HAP-1 (cell line): ENCODE results near the gene NAGLU.

Experiments used
- DNase-seq, 2 experiments: peaks; one replicate each; pipeline ENCODE4 v3.0.0-alpha.2; 2016 to 2020; ENCODE audit warnings: low spot score in 2 of 2
- H3K27me3 ChIP-seq: fragments of 250-450 bp; sonication (Bioruptor Pico); 2 replicates; pipeline ENCODE4 v1.5.1; 2020; ENCODE audit warnings: low read depth, mild to moderate bottlenecking, moderate library complexity
- H3K36me3 ChIP-seq: fragments of 250-450 bp; sonication (Bioruptor Pico); replicated peaks from 2 replicates; pipeline ENCODE4 v1.5.1; 2020; ENCODE audit warnings: mild to moderate bottlenecking
- H3K4me1 ChIP-seq: fragments of 250-450 bp; sonication (Bioruptor Pico); 2 replicates; pipeline ENCODE4 v1.5.1; 2020; ENCODE audit warnings: mild to moderate bottlenecking
- H3K4me3 ChIP-seq: fragments of 250-450 bp; sonication (Bioruptor Pico); 2 replicates; pipeline ENCODE4 v1.5.1; 2020; ENCODE audit warnings: mild to moderate bottlenecking, moderate library complexity
- H3K9me3 ChIP-seq: fragments of 250-450 bp; sonication (Bioruptor Pico); 2 replicates; pipeline ENCODE4 v1.5.1; 2020; ENCODE audit warnings: mild to moderate bottlenecking, moderate library complexity
- in situ Hi-C: fragments of 300-500 bp; cut with MboI; formaldehyde crosslinking; loops from 3 replicates; pipeline ENCODE4 v1.14.3; 2020; ENCODE audit warnings: low sequenced_read_pairs, inconsistent platforms, mixed read lengths

NAGLU gene

DNA sequence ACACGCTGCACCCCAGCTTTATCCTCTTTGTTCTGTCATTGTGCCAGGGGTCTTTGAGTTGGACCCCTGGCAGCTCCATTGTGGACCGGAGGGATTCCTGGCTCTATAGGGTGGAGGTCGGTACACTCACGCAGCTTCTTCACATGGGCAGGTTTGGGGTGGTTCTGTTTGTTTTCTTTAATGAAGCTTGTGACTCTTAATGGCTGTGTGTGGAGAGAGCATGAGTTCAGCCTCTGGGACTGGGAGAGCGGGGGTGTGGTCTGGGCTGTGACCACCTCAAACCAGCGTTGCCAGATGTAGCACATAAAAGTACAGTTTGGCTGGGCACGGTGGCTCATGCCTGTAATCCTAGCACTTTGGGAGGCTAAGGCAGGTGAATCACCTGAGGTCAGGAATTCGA lies 21.2 kb upstream of the NAGLU start:
- no peaks in the 10 kb centered on the region for H3K9me3 ChIP-seq
- no peak overlapping the region for H3K4me3 ChIP-seq
- no peak for DNase-seq
- in situ Hi-C loops, result no loop called here
- H3K4me1 ChIP-seq, result peaks cover 9% of the 10 kb centered on the region
- no peaks in the 10 kb centered on the region for H3K27me3 ChIP-seq
- H3K36me3 ChIP-seq, result peaks cover 8% of the 10 kb centered on the region

DNA sequence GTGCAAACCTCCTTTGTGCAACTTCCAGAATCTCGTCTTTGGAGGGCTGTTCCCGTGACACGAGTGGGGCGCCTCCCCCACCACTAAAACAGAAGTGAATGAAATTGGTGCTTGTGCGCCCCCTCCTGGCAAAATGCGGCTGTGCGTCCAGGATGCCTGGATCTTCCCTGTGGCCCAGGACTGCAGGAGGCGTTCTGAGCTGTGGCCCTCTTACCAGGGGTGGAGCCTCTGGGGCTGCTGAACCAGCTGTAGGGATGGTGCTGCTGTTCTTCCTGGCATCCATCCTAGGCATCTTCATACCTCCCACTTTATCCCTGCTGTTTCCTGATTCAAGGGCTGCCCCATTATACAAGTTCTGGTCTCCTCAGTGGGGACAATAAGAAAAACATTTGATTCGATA lies 18.5 kb upstream of the NAGLU start:
- in situ Hi-C loops, result no loop called here
- H3K9me3 ChIP-seq, result no peaks in the 10 kb centered on the region
- peak; percentile 53 to 86 for DNase-seq

DNA sequence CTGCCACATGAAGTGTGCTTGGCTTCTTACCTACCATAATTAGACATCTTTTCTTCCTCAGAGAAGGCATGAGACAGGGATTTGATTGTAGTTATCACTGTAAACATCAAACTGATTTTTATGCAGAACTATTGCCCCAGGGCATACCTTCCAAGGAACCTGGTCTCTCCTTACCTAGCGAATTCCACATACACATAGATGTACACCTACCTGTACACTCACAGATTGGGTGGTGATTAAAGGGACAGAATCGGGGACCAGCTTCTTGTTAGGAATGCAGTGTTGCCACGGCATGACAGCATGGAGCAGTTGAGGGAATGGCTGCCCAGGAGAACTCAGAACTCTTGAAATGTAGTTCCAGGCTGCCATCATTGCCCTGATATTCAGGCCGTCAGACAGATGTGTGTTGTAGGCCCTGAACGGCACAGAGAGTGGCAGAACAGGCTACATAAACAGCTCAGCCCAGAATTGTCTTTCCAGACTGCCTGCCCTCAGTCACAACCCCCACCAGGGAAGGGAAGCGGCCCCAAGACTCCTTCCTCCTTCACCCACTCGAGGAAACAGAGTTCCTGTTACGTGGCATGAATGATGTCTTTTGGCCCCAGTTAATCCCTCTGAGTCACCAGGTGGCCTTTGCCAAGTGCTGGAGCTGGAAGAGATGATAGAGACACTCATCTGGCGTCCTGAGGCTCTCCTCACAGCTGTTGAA lies 17.8 kb upstream of the NAGLU start:
- Histone ChIP-seq H3K4me3 (no peak overlapping the region), H3K36me3 (peaks cover 15% of the 10 kb centered on the region), H3K27me3 (no peaks in the 10 kb centered on the region), H3K4me1 (peaks cover 15% of the 10 kb centered on the region), H3K9me3 (no peaks in the 10 kb centered on the region)
- no peak for DNase-seq
- in situ Hi-C loops, result no loop called here

More for the DNA sequence above, 18.5 kb upstream of the NAGLU start:
- Histone ChIP-seq H3K4me3 (no peak overlapping the region), H3K27me3 (no peaks in the 10 kb centered on the region), H3K36me3 (peaks cover 14% of the 10 kb centered on the region), H3K4me1 (peaks cover 15% of the 10 kb centered on the region)

DNA sequence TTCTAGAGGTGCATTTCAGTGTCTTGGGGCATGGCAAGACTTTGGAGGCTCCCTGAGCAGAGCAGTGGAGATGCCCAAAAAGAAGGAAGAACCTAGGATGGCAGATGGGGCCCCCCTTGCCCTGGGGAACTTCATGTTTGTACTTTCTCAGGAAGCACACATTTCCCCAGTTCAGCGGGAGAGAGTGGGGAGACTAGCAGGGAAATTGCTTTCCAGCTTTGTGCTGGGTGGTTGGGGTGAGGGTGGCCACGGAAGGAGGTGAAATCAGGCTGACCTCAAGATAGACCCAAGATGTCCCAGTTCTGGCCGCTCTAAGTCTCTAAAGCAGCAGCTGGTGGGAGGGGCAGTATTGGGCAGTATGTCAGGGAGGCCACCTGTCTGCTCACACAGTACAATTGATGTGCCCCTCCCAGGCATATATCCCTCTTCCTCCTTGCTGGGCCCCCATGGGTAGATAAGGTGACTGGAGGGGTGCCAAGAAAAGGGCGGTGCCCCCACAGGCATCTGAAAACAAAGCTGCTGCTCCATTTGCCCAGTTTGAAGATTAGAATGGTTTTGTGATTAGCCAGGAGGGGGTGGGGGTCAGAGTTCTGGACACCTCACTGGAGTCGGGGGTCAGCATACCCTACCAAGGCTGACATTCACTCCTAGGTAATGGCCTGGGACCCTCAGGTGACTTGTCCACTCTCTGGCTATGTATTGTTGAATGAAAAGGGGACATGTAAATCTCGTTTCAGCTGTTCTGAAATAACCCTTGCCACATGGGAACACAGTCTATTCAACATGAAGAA lies 17.1 kb upstream of the NAGLU start:
- peaks cover 15% of the 10 kb centered on the region for H3K4me1 ChIP-seq
- H3K4me3 ChIP-seq, result no peak overlapping the region
- H3K9me3 ChIP-seq, result no peaks in the 10 kb centered on the region
- in situ Hi-C loops, result no loop called here
- H3K27me3 ChIP-seq, result no peaks in the 10 kb centered on the region
- H3K36me3 ChIP-seq, result peaks cover 18% of the 10 kb centered on the region
- peak in 1 of 2 experiments; percentile 15 for DNase-seq

DNA sequence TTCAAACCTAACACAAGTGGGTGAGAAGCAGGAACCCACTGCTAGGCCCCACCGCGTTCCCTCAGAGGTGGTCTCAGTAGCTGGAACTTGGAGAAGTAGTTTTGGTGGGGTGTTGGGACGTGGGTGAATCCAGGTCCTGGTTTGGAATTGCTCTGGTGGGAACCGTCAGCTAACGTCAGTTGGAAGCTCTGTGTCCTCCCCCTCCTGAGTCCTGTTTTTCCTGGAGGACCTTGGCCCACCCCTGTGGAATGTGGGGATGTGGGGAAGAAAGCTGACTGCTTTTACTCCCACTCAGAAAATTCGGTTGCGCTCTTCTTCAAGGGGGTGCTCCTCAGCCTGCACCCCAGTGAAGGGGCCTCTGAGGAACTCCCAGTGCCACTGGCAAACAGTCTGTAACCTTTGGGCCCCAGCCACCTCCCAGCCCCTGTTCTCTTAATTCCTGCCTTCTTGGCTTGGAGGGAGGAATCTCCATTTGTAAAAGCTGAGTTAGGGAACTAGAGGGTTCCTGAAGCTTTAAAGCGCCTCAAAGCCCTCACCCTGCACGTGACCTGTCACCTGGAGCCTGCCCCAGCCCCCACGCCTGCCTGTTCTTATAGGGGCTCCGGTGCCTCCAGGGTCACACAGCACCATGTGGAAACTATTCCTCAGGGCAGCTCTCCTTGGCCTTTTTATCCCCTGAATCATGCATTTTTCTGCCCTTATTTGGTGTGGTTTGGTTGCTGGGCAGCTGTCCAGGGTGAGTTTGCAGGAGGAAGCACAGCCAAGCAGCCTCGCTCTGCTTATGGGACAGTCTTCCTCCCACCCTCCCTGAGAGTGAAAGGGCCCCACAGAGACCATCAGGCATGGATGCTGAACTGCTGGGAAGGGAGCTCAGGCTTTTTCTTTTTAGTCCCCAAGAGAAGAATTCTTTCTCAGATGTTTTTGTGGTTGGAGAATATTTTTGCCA lies 16.2 kb upstream of the NAGLU start:
- H3K4me1 ChIP-seq, result peaks cover 17% of the 10 kb centered on the region
- H3K36me3 ChIP-seq, result peaks cover 18% of the 10 kb centered on the region
- no peak overlapping the region for H3K4me3 ChIP-seq
- no peaks in the 10 kb centered on the region for H3K9me3 ChIP-seq
- in situ Hi-C loops, result loop anchor here (10.0 kb wide), 2 partner anchors 95 to 195 kb away; partner anchors contain the start of gene CAVIN1
- DNase-seq, result peak; percentile 47 to 62
- no peaks in the 10 kb centered on the region for H3K27me3 ChIP-seq

DNA sequence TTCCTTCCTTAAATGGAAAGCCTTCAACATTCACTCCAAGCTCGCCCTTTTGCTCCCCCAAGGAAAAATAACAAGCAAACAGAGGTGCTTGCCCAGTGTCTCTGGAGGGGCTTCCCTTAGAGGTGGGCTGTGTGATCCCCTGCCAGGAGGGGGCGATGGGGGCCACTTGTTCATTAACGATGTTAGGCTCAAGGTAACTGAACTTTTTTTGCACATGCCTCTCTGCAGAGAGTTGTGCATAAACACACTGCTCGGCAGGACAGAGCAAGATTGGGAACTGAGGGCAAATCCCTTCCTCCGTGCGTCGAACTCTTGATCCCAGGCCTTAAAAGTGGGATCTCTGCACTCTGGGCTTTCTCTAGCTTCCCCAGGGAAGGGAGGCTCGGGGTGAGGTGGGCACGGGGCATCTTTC lies 15.5 kb upstream of the NAGLU start:
- H3K4me3 ChIP-seq, result no peak overlapping the region
- in situ Hi-C loops, result loop anchor here (10.0 kb wide), 2 partner anchors 96 to 196 kb away; partner anchors contain the start of gene CAVIN1
- peaks cover 17% of the 10 kb centered on the region for H3K4me1 ChIP-seq

DNA sequence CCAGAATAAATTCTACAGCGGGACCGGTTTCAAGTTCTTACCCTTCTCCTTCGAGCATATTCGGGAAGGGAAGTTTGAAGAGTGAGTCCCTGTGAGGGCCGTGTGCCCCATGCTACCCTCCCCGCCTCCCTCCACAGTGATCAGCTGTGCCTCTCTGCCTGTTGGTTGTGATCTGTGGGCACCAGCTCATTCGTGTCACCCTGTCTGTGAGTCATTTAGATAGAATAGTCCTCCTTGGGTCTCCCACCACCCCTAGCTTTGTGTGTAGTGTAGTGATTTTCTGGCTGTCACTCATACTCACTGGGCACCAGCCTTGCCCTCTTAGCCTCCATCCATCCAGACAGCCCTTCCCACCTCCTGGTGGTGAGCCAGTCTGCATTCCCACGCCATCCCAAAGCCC lies 15.0 kb upstream of the NAGLU start:
- Histone ChIP-seq H3K4me1 (peaks cover 17% of the 10 kb centered on the region), H3K4me3 (no peak overlapping the region), H3K9me3 (no peaks in the 10 kb centered on the region), H3K27me3 (no peaks in the 10 kb centered on the region), H3K36me3 (peaks cover 18% of the 10 kb centered on the region)
- in situ Hi-C loops, result loop anchor here (10.0 kb wide), 2 partner anchors 96 to 196 kb away; partner anchors contain the start of gene CAVIN1
- DNase-seq, result no peak

More for the DNA sequence above, 15.5 kb upstream of the NAGLU start:
- DNase-seq, result peak in 1 of 2 experiments; percentile 54
- Histone ChIP-seq H3K36me3 (peaks cover 18% of the 10 kb centered on the region), H3K27me3 (no peaks in the 10 kb centered on the region), H3K9me3 (no peaks in the 10 kb centered on the region)

DNA sequence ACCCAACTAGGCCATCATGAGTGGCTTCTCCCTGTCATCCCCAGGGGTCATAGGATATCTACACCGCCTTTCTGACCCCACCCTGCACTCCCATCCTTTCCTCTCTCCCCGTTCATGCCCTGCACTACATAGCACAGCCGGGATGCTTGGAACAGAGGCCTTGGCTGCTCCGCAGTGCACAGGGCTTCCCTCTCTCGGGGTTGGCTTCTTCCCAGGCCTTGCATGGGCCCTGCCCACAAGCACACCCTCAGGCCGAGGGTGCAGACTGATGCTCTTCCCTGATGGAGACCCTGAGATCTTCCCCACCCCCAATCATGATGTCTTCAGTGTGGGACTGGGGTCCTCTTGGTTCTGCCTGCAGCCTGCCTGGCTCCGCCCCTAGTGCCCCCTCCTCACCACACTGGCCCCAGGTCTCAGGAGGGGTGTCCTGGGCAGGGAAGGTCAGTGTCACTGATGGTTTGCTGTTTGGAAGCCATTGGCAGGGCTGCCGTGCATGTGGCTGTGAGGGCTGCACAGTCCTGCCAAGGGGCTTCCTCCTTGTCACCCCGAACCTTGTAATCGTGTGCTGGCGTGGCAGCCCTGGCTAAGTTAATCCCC lies 14.3 kb upstream of the NAGLU start:
- in situ Hi-C loops, result loop anchor here (10.0 kb wide), 2 partner anchors 97 to 197 kb away; partner anchors contain the start of gene CAVIN1
- Histone ChIP-seq H3K36me3 (peaks cover 18% of the 10 kb centered on the region), H3K4me3 (no peak overlapping the region), H3K9me3 (no peaks in the 10 kb centered on the region), H3K4me1 (peaks cover 17% of the 10 kb centered on the region), H3K27me3 (no peaks in the 10 kb centered on the region)
- no peak for DNase-seq

DNA sequence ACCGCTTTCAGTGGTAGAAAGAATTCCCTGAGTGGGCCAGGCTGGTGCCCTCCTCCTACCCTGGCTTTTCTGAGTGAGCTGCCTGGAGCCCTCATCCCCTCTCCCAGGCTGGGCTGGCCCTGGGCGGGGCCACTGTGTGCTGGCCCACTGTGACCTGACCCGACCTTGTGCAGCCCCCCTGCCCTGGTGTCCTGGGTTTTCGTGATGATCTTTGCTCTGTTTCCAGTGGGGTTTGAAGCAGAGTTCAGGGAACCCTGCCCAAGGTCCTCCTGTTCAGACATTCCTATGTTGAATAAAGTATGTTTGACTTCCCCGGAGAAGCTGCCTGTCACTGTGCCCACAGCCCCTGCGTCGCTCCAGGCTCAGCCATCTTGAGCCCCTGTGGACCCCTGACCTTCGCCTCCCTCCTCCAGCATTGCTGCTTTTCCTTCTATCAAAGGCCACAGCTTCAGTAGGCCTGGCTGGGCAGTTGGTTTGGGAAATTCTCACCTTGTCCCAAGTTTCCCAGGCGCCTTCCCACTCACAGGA lies 13.7 kb upstream of the NAGLU start:
- Histone ChIP-seq H3K27me3 (no peaks in the 10 kb centered on the region), H3K4me1 (peaks cover 17% of the 10 kb centered on the region), H3K9me3 (no peaks in the 10 kb centered on the region), H3K36me3 (peaks cover 14% of the 10 kb centered on the region), H3K4me3 (no peak overlapping the region)
- in situ Hi-C loops, result loop anchor here (10.0 kb wide), 2 partner anchors 98 to 198 kb away; partner anchors contain the start of gene CAVIN1
- DNase-seq, result no peak

DNA sequence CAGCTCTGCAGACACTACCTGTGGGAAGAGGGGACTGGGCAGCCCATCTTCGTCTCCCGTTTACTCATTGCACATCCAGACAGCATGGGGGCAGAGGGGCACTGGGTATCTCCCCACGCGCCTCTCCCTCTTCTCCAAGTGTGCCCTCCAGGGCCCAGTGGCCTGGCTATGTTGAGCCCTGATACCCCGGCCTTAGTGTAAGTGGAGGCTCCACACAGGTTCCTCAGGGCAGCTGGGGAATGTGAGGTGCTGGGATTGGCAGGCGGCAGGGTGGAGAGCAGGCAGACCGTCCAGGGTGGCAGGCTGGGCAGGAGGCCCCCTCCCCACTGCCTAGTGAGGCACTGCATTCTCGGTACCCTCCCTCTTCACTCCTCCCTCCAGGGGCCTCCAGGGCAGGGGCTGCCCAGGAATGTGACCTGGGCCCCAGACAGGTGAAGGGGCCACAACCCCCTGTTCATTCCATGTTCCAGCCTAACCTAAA lies 13.2 kb upstream of the NAGLU start:
- Histone ChIP-seq H3K4me3 (no peak overlapping the region), H3K4me1 (peaks cover 17% of the 10 kb centered on the region), H3K27me3 (no peaks in the 10 kb centered on the region), H3K36me3 (peaks cover 13% of the 10 kb centered on the region), H3K9me3 (no peaks in the 10 kb centered on the region)
- in situ Hi-C loops, result loop anchor here (10.0 kb wide), 2 partner anchors 98 to 198 kb away; partner anchors contain the start of gene CAVIN1
- no peak for DNase-seq

DNA sequence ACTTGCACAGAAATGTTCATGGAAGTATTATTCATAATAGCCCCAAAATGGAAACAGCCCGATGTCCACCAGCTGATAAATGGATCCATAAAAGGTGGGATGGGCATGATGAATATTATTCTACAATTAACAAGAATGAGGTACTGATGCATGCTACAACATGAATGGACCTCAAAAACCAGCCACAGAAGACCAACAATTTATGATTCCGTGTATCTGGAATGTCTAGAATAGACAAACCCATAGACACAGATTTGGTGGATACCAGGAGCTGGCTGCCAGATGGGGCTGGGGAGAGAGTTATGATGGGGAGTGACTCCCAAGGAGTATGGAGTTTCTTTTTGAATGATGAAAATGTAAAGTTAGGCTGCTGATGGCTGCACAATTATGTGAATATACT lies 10.8 kb upstream of the NAGLU start:
- DNase-seq, result no peak
- in situ Hi-C loops, result loop anchor here (10.0 kb wide), 2 partner anchors 100 to 200 kb away; partner anchors contain the start of gene CAVIN1
- H3K4me3 ChIP-seq, result no peak overlapping the region
- H3K4me1 ChIP-seq, result peaks cover 5% of the 10 kb centered on the region
- no peaks in the 10 kb centered on the region for H3K27me3 ChIP-seq
- H3K9me3 ChIP-seq, result no peaks in the 10 kb centered on the region
- peaks cover 13% of the 10 kb centered on the region for H3K36me3 ChIP-seq

DNA sequence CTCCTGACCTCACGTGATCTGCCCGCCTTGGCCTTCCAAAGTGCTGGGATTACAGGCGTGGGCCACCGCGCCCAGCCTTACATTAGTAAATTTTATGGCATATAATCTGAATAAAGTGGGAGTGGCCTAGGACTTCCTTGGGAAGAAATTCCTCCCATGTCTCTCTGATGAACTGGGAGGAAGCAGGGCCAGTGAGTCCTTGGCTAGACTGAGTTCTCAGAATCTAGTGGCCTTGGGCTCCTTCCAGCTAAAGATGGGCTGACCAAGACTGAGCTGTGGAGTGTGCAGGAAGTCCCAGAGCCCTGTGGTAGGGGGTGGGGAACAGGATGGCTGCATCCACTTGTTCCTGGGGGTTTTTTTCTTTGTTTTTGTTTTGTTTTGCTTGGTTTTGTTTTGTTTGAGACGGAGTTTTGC lies 10.0 kb upstream of the NAGLU start:
- H3K9me3 ChIP-seq, result no peaks in the 10 kb centered on the region
- no peak for DNase-seq
- H3K36me3 ChIP-seq, result peaks cover 11% of the 10 kb centered on the region
- H3K4me3 ChIP-seq, result no peak overlapping the region
- no peaks in the 10 kb centered on the region for H3K27me3 ChIP-seq
- in situ Hi-C loops, result loop anchor here (10.0 kb wide), 2 partner anchors 101 to 201 kb away; partner anchors contain the start of gene CAVIN1
- 0 out of 2 replicates have a peak, but pooled peaks cover 2% of the 10 kb centered on the region for H3K4me1 ChIP-seq
